ENCODE data around the gene SLC43A1.
"Not testable (repeated sequence)": the region's sequence is repeated elsewhere in the genome, so short reads cannot be mapped to it uniquely, and the experiment has no call there.

Gene SLC43A1
- 21.3 to 74.3 (median 53.0) reads per million in 4 experiments for total RNA-seq

DNA sequence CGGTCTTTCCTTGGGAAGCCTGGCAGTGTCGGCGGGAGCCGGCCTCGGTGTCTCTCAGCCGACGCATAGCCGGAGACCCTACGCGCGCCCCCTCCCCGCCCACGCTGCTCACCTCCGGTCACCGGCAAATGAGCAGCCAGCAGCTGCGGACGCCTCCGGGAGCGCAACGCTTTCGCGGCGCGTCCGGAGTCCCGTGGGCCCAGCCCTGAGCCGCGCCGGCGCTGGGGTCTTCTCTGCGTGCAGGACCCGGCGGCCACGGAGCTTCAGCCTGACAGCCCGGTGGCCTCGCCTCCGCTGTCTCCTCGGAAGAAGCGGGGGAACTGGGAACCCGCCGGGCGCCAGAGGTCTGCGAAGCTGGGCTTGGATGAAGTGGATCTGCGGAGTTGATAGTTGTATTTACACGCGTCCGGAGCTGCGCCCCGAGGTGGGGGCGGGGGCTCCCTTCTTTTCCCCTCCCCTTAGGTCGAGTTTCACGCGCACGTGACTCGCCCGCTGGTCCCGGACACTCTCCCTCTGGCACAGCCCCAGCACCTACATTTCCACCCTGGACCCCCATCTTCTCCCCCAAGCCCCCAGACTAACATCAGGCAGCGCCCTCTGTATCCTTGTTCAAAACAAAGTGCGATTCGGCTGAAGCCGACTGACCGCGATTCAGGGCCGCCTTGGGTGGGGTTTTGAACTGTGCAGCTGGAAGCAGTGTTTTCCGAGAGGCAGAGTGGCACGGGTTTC is at the start of gene SLC43A1:
SLC43A1 (minus strand) TSS at position 371 of the 729 bp plus-strand sequence. CDS start 1,591 bp downstream, outside the sequence.
- peak; percentile 2 for DNase-seq

GRCh38 chr11:57562596-57562995 is 47.1 kb upstream of the SLC43A1 start:
- no peak for DNase-seq

DNA sequence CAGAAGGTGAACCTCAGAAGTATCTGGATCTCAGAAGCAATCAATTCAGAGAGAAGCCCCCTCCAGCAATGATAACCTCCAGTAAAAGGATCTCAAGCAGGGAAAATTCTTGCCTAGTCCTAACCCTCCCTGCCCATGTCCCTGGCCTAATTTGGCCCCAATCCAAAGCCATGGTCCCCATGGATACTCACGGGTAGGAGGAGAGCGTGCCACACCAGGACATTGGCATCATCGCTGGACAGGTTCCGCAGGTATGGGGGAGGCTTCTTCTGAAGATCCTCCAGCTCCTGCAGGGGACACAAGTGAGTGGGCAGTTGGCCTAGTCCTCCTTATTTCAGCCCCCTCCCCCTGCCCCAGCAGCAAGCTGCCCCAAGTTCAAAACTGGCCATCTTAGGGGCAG is 44.6 kb upstream of the SLC43A1 start:
- DNase-seq, result no peak

GRCh38 chr11:57556041-57556440 is 40.5 kb upstream of the SLC43A1 start:
- no peak for DNase-seq

DNA sequence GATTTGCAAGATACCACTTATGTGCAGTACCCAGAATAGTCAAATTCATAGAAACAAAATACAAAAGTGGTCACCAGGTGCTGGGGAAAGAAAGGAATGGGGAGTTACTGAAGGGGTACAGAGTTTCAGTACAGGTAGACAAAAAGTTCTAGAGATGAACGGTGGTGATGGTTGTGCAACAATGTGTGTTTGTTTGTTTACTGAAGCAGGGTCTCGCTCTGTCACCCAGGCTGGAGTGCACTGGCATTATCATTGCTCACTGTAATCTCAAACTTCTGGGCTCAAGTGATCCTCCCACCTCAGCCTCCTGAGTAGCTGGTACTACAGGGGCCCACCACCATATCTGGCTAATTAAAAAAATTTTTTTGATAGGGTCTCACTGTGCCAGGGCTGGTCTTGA is 39.9 kb upstream of the SLC43A1 start:
- no peak for DNase-seq

DNA sequence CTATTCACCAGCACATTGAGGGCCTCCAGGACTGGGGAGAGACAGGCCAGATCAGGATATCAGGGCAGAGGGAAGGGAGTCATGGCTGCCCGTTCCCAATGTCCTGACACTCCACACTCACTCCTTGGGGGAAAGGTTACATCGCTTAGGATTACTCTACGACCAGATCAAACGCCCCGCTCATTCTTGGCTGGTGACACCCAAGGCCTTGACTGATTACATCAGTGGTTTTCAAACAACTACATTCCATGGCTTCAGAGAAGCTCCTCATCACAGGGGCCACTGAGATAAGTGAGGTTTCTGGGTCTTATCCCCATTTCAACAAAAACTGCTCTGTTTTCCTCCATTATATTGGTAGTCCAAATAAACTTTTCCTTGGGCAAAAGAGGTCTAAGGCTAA is 37.0 kb upstream of the SLC43A1 start:
- DNase-seq, result no peak

DNA sequence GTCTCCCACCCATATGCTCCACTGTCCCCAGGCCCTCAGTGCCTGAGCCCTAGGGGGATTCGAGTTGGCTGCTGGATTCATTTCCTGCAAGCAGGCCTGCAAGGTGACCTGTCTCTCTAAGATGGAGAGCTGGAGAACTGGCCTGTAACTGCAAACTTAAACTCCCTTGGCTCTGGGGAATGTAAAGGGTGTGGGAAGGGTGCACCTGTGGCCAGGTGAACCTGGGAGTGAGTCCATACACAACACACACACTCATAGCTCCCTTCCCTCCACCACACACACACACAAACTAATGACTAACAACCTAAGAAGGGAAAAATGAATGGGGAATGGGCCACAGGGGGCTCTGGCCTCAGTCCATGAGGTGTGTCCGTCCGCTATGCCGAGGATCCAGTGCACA is 36.4 kb upstream of the SLC43A1 start:
- no peak for DNase-seq

- no peak for DNase-seq
Measured at GRCh38 chr11:57549983-57550382, 34.5 kb upstream of the SLC43A1 start.

GRCh38 chr11:57547854-57548377 is 32.4 kb upstream of the SLC43A1 start:
- no peak for DNase-seq

- DNase-seq, result no peak
Measured at GRCh38 chr11:57546869-57547475, 31.5 kb upstream of the SLC43A1 start.

GRCh38 chr11:57546451-57546850 is 30.9 kb upstream of the SLC43A1 start:
- no peak for DNase-seq

GRCh38 chr11:57545883-57546282 is 30.4 kb upstream of the SLC43A1 start:
- no peak for DNase-seq

DNA sequence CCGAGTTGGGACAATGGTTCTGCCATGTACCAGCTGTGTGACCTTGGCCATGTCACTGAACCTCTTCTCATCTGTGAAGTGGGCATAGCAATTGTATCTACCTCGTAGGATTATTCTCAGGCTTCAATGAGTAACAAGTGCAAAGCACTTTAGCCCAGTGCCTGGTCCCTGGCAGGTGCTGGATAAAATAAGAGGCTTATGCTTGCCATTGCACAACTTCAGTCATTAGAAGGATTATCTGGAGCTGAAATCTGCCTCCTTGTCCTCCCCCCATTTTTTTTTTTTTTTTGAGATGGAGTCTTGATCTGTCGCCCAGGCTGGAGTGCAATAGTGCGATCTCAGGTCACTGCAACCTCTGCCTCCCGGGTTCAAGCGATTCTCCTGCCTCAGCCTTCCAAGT is 29.1 kb upstream of the SLC43A1 start:
- DNase-seq, result no peak

GRCh38 chr11:57543593-57543992 is 28.1 kb upstream of the SLC43A1 start:
- DNase-seq, result no peak

DNA sequence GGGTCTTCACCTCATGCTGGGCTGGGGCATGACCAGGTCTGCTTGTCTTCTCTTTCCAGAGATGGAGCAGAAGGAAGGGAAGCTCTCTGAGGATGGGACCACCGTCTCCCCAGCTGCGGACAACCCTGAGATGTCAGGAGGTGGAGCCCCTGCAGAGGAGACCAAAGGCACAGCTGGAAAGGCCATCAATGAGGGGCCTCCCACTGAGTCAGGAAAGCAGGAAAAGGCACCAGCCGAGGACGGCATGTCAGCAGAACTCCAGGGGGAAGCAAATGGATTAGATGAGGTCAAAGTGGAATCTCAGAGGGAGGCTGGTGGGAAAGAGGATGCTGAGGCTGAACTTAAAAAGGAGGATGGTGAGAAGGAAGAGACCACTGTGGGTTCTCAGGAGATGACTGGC is 27.1 kb upstream of the SLC43A1 start:
- DNase-seq, result no peak

DNA sequence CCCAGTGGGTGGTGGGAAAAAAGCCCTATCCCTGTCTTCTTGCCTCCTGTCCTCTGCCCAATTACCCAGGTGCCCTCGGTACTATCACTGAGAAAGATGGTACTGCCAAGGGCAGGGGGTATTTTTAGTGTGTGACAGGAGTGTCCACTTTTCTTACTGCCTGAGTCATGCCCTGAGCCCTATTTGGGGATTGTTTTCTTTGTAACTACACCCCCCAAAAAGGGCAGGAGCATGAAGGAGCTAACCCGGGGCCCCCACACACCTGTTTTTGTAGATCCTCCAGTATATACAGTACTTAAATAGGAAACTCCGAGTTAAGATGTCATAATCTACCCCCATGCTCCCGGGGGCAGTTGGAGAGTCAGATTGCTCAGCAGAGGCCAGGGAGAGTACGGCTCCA is 25.7 kb upstream of the SLC43A1 start:
- DNase-seq, result no peak

GRCh38 chr11:57539342-57539741 is 23.8 kb upstream of the SLC43A1 start:
- no peak for DNase-seq

- no peak for DNase-seq
Measured at GRCh38 chr11:57536947-57537619, 21.6 kb upstream of the SLC43A1 start, which contains the start of gene SMTNL1. Gene SMTNL1, plus strand, starts transcription at chr11:57537595. Its CDS starts 5,048 bp downstream, at chr11:57542643.

GRCh38 chr11:57534449-57534848 is 18.9 kb upstream of the SLC43A1 start:
- not testable (repeated sequence) for DNase-seq

GRCh38 chr11:57530596-57531507 is 15.3 kb upstream of the SLC43A1 start, which contains the start of gene TIMM10:
Gene TIMM10, minus strand, starts transcription at chr11:57530754. Its CDS starts 565 bp downstream, at chr11:57530189.
- peak; percentile 91 for DNase-seq

GRCh38 chr11:57530215-57530595 is 14.7 kb upstream of the SLC43A1 start:
- DNase-seq, result no peak

DNA sequence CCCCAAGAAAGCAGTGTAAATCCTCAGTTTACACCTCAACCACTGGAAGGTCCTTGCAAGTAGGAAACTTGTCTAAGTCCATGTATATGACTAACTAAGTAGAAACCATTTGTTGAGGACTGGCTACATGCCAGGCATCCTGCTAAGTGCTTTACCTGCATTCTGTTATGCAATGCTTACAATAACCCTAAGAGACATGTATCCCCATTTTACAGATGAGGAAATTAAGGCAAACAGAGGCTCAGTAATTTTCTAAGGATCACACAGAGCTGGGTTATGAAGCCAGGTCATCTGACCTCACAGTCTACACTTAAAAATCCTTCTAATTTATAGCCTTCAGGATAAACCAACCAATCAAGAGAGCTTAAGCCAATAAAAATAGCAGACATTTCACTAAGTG is 13.5 kb upstream of the SLC43A1 start:
- DNase-seq, result no peak
